ENCODE results near the gene BATF. TPM values are rescaled to one million over a fixed set of nuclear protein-coding genes. Genes with fewer than 3 reads are reported as not detected.

BATF gene
- total RNA-seq, 1 donor: not detected

DNA sequence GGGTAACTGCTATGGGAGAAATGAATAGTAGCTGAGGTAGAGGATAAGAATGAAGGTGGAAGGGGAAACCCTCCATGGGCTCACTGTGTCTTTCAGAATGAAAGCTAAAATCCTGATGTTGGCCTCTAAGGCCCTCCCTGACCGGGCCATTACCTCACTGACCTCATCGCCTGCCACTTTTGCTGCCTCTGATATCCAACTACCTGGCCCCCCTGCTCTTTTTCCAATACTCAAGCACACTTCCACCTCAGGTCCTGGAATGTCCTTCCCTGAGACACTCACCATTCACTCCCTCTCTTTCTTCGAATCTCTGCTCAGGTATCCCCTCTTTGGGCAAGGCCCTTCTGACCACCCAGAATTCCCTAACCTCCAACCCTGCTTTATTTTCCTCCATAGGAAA is 1.4 kb upstream of the BATF start:
- TF ChIP-seq, protein P1, sequence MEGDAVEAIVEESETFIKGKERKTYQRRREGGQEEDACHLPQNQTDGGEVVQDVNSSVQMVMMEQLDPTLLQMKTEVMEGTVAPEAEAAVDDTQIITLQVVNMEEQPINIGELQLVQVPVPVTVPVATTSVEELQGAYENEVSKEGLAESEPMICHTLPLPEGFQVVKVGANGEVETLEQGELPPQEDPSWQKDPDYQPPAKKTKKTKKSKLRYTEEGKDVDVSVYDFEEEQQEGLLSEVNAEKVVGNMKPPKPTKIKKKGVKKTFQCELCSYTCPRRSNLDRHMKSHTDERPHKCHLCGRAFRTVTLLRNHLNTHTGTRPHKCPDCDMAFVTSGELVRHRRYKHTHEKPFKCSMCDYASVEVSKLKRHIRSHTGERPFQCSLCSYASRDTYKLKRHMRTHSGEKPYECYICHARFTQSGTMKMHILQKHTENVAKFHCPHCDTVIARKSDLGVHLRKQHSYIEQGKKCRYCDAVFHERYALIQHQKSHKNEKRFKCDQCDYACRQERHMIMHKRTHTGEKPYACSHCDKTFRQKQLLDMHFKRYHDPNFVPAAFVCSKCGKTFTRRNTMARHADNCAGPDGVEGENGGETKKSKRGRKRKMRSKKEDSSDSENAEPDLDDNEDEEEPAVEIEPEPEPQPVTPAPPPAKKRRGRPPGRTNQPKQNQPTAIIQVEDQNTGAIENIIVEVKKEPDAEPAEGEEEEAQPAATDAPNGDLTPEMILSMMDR (IDR thresholded peaks at IDR 0.05; ENCODE audit: insufficient read depth, low read length): no peak
- DNase-seq (ENCODE audit: low read depth): no peak

DNA sequence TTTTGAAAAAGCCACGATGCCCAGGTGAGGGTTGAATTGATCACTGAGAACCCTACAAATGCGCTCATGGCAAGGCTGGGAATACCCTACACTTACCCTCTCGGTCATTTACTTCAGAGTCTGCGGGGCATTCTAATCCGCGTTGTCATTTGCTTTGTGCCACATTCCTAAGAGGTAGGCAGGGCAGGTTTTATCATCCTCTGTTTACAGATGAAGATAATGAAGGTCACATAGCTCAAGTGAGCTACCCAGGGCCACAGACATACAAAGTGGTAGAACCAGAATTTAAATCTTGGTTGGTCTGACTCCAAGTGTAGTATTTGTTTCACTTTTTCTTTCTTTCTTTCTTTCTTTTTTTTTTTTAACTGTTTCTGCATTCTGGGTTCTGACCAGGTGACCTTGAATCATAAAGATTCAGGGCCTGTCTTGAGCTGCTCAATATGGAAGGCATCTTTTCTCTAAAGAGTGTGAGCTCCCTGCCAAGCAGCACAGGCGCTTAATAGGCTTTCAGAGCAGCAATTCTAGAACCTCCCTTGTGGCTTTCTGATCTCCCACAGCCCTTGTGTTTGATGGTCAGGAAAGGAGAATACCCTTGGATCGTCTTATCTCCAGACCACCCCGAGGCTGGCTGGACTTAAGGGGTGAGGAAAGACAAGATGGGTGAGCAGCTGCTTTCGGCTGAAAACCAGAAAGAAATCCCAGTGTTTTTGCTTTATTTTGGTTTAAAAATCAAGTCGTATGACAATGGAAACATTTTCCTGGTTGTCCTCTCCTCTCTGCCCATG is 662 bp upstream of the BATF start:
- TF ChIP-seq, protein P1 (IDR thresholded peaks at IDR 0.05; ENCODE audit: insufficient read depth, low read length): no peak
- no peak for DNase-seq (ENCODE audit: low read depth)

More for the DNA sequence above, 1.4 kb upstream of the BATF start:
- no peak overlapping the region for H3K4me3 ChIP-seq (ENCODE audit: low read depth, low read length)

DNA sequence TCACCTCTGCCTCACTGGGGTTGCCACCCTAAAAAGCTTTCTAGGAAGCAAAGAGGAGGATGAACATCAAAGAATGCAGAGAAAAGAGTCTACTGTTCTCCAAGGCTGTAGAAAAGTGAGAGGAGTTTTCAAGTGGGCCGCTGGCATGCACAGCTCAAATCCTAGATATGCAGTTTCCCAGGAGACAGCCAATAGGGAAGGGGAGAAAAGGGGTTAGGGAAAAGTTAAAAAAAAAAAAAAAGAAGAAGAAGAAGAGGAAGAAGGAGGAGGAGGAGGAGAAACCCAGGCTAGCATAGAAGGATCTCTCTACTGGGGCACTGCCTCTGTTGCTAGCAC is 682 bp downstream of the BATF start:
- TF ChIP-seq, protein P1 (IDR thresholded peaks at IDR 0.05; ENCODE audit: insufficient read depth, low read length): no peak
- no peak for DNase-seq (ENCODE audit: low read depth)
- H3K4me3 ChIP-seq (ENCODE audit: low read depth, low read length): no peak overlapping the region

More for the DNA sequence above, 662 bp upstream of the BATF start:
- no peak overlapping the region for H3K4me3 ChIP-seq (ENCODE audit: low read depth, low read length)

DNA sequence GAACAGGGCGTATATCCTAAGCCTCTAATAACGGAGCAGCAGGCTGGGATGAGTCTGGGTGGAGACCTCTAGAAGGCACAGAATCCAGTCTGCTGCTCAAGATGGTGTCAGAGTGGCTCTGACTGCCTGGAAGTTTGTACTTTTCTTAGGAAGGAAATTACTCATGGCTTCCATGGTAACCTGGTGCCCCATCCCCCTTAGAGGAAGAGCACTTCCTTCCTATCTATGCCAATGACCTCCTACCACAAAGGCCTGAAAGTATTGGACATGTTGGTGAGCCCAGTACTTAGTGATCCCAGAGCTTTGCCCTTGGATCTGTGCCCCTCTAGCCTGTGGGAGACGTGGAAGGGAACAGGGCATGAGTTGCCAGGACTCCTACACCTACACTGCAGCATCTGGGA is 1.5 kb downstream of the BATF start:
- TF ChIP-seq, protein P1 (IDR thresholded peaks at IDR 0.05; ENCODE audit: insufficient read depth, low read length): no peak
- peak; percentile 16 for DNase-seq (ENCODE audit: low read depth)

DNA sequence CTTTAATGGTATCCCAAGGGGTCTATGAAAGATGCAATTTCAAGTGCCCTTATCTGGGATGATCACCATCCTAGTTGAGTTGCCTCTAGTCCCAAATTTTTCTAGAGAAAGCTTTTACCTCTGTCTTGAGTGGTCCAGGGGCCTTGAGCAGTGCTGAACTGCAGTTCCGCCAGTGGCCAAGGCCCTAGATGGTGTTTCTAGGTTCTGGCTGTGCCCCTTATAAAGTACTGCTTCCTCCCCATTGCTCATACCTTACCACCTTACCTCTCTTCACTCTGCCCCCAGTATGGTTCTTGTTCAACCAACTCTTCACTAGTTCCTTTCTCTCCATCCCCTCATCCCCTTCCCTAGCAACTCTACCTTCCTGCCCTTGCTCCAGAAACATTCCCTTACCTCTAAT is 3.7 kb downstream of the BATF start:
- DNase-seq (ENCODE audit: low read depth): no peak
- TF ChIP-seq, protein P1 (IDR thresholded peaks at IDR 0.05; ENCODE audit: insufficient read depth, low read length): no peak
- H3K4me3 ChIP-seq (ENCODE audit: low read depth, low read length): no peak overlapping the region

More for the DNA sequence above, 1.5 kb downstream of the BATF start:
- no peak overlapping the region for H3K4me3 ChIP-seq (ENCODE audit: low read depth, low read length)

DNA sequence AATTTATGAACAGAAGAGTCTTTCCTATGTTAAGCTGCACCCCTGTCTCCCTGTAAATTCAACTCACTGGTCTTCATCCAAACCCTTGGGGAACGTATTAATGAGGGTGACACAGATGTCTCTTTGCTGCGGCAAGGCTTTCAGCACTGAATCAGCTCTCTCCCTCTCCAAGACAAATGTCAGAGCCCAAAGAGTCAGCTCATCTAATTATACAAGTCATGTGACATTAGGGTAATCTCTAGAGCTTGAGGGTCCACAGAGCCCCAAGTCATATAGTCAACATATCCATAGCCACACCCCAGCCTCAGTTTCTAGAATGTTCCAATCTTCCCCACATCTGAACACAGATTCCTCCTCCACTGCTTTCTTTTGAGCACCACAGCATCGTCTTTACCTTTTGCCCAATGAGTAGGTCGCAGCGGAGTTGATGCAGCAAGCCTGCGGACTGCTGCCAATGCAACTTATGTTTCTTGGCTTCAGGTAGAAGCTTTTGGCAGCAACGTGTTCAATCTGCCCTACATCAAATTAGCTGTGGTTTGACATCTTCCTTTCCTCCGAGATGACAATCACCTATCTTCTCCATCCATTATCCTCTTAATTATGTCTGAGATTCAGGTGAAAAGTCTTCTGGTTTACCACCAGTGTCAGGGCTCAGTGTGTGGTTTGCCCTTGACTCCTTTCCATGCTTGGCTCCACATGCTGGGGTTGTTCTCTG is 5.3 kb downstream of the BATF start:
- TF ChIP-seq, protein P1 (IDR thresholded peaks at IDR 0.05; ENCODE audit: insufficient read depth, low read length): no peak
- no peak overlapping the region for H3K4me3 ChIP-seq (ENCODE audit: low read depth, low read length)

More for the DNA sequence above, 5.3 kb downstream of the BATF start:
- DNase-seq (ENCODE audit: low read depth): no peak
